Activated T-cell treated with anti-CD3 and anti-CD28 coated beads, Interleukin-2, amount 50 U/mL, for 72 hours (primary cell): ENCODE results near the gene APMAP. TPM values are rescaled to one million over a fixed set of nuclear protein-coding genes. Genes with fewer than 3 reads are reported as not detected.
"Not testable (repeated sequence)": the region's sequence is repeated elsewhere in the genome, so short reads cannot be mapped to it uniquely, and the experiment has no call there.

ENCODE experiments used
- ATAC-seq, 2 donors: fragments of 150-1000 bp; cut with Tn5 transposase; replicated peaks in 1 of 2; 2 replicates each; pipeline ENCODE4 v1.10.0; 2021; ENCODE audit warnings: moderate library complexity in 2 of 2, mild to moderate bottlenecking in 1 of 2
- DNase-seq, 2 donors: peaks; one replicate each; pipeline ENCODE4 v3.0.0; 2021 to 2022; ENCODE audit warnings: mixed read lengths in 1 of 2
- H3K27ac Mint-ChIP-seq: one replicate; pipeline ENCODE4 v1.8.0; 2022; ENCODE audit warnings: mild to moderate bottlenecking, moderate library complexity, mixed read lengths
- H3K27me3 Mint-ChIP-seq: one replicate; pipeline ENCODE4 v1.8.0; 2022; ENCODE audit warnings: low read depth, mixed read lengths
- H3K36me3 Mint-ChIP-seq, 2 donors: one replicate each; pipeline ENCODE4 v1.8.0; 2022; ENCODE audit warnings: mixed read lengths in 2 of 2, mild to moderate bottlenecking in 1 of 2; ENCODE audit not compliant: insufficient read depth in 2 of 2
- H3K4me1 Mint-ChIP-seq: one replicate; pipeline ENCODE4 v1.8.0; 2022; ENCODE audit warnings: low read depth, mixed read lengths
- H3K4me3 Mint-ChIP-seq, 2 donors: one replicate each; pipeline ENCODE4 v1.8.0; 2022; ENCODE audit warnings: mild to moderate bottlenecking in 2 of 2, mixed read lengths in 2 of 2, moderate library complexity in 2 of 2
- H3K9me3 Mint-ChIP-seq, 2 donors: one replicate each; pipeline ENCODE4 v1.8.0; 2022; ENCODE audit warnings: mixed read lengths in 2 of 2
- total RNA-seq, 2 donors: library from RNA; stranded (reverse); gene quantifications; one replicate each; pipeline ENCODE4 v1.2.3, GENCODE V29; 2022

Gene APMAP
- total RNA-seq, 2 donors from 2014 or later, result 65.2 to 70.2 TPM

DNA sequence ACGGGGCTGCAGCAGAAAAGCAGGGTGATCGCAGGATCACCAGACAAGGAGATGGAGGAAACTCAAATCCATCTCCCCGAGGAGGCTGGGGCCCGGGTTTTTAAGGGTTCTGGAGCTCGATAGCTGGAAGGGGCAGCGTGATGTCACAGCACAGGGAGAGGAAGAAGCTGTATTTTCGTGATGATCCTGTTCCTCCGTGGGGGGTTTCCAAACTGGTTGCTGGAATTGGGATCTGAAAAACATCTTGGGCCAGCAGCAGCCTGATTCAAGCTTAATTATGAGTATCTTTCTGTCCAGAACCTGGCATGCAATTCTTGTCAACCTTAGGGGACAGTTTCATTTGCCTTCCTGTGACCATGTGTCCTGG, 39.4 kb downstream of the APMAP start:
- ATAC-seq (no peak), DNase-seq (no peak)
- H3K4me1 Mint-ChIP-seq, result peaks cover 68% of the 10 kb centered on the region
- H3K27me3 Mint-ChIP-seq, result no peaks in the 10 kb centered on the region
- H3K36me3 Mint-ChIP-seq, result peaks cover 7 to 26% of the 10 kb centered on the region in 2 donors
- no peaks in the 10 kb centered on the region for H3K9me3 Mint-ChIP-seq
- peak overlapping the region; percentile 55 to 69 for H3K4me3 Mint-ChIP-seq
- peak overlapping the region; percentile 81 for H3K27ac Mint-ChIP-seq

DNA sequence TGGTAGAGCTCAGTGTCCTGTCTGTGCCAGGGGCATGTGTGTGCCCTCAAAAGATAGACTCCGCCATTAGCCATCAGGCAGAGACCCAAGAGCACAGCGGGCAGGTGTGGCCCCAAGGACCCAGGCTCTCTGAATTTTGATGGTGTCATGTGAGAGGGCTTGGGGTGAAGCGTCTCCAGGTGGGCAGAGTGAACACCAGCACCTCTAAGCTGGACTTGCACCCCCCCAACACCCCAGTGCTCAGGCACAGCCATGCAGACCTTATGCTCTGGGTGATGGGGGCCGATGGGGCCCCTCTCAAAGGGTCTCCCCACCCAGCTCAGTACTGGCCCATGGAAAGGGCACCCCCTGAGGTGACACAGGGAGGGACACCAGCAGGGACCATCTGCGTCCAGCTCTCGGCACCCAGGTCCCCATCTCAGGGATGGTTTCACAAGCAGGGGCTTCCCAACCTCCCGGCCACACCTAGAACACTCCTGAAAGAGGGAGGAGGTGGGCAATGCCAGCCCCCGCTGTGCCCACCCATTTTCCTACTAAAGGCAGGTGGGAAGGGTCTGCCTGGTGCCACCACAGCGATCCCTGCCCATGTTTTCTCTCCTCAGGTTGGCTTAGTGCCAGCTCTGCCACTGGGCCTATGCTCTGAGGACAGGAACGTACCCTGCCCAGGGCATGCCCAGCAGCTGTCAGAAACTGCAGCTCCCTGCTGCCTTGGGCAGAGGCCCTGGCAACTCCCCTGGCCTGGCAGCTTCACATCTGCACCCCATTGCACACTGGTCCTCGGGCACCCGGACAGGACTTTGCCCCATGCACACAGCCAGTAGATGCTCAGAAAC, 40.0 kb downstream of the APMAP start:
- Mint-ChIP-seq H3K36me3 (peaks cover 12 to 28% of the 10 kb centered on the region in 2 donors), H3K9me3 (peaks cover 4% of the 10 kb centered on the region in 2 donors), H3K4me1 (peaks cover 74% of the 10 kb centered on the region), H3K27ac (peak overlapping the region; percentile 82), H3K4me3 (peak overlapping the region; percentile 93 to 95), H3K27me3 (no peaks in the 10 kb centered on the region)
- ATAC-seq, result no peak
- DNase-seq, result no peak

DNA sequence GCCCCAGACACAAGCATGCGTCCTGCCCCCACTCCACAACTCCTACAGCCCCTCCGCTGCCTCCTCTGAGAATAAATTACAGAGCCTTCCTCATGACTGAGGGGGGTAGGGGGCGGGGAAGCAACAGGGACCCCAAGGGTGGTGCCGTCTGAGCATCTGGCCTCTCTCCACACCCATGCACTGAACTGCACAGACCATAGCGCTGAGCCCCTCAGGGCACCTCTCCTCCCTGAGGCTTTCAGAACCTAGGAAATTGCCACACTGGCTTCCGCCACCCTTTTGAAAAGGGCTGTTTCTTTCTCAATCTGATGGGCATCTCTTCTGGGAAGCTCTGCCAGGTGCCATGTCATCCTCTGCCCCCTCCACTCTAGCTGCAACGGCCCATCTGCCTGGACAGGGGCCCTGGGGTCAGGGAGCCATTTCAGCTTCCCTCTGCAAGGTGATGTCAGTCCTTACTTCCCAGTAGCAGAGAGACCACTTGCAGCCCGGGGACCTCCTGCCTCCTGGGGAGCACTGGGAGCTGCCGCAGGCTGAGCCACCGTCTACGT, 40.9 kb downstream of the APMAP start:
- DNase-seq (no peak), ATAC-seq (no peak)
- Mint-ChIP-seq H3K4me3 (peak overlapping the region; percentile 93 to 95), H3K27me3 (no peaks in the 10 kb centered on the region), H3K4me1 (peaks cover 80% of the 10 kb centered on the region), H3K36me3 (peaks cover 21 to 38% of the 10 kb centered on the region in 2 donors), H3K9me3 (peaks cover 6 to 12% of the 10 kb centered on the region in 2 donors), H3K27ac (peak overlapping the region; percentile 82)

DNA sequence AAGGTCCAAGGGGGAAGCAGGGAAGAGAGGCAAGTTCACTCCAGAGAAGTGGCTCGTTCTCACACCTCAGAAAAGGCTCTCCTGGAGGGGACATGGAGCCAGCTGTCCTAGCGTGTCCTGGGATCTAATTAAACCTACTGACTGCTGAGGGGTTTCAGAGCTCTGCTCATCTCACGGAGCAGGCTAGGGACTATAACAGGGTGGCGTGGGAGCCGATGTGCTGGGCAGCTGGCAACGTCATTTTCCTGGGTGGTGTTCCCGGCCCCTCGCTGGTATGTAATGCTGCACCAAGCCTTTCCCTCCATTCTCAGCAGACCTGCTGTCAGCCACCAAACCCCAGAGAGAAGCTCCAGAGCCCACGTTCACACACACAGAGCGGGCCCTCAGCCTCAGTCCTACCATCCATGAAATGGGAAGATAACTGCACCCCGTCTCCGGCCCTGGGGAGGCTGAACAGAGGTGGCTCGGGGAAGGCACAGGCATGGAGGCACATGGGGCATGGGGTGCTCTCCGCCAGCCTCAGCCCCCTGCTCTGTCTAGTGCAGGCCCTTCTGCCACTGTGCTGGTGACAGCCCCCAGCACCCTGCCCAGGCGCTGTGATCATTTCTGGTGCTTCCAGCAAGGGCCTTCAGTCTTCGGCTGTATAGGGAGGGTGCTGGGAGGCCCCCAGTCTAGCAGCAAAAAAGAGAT, 41.6 kb downstream of the APMAP start:
- H3K27me3 Mint-ChIP-seq, result no peaks in the 10 kb centered on the region
- H3K36me3 Mint-ChIP-seq, result peaks cover 24 to 44% of the 10 kb centered on the region in 2 donors
- peak overlapping the region; percentile 82 for H3K27ac Mint-ChIP-seq
- ATAC-seq (no peak), DNase-seq (no peak)
- H3K4me1 Mint-ChIP-seq, result peaks cover 80% of the 10 kb centered on the region
- peak overlapping the region; percentile 93 to 95 for H3K4me3 Mint-ChIP-seq
- peaks cover 6 to 12% of the 10 kb centered on the region in 2 donors for H3K9me3 Mint-ChIP-seq

DNA sequence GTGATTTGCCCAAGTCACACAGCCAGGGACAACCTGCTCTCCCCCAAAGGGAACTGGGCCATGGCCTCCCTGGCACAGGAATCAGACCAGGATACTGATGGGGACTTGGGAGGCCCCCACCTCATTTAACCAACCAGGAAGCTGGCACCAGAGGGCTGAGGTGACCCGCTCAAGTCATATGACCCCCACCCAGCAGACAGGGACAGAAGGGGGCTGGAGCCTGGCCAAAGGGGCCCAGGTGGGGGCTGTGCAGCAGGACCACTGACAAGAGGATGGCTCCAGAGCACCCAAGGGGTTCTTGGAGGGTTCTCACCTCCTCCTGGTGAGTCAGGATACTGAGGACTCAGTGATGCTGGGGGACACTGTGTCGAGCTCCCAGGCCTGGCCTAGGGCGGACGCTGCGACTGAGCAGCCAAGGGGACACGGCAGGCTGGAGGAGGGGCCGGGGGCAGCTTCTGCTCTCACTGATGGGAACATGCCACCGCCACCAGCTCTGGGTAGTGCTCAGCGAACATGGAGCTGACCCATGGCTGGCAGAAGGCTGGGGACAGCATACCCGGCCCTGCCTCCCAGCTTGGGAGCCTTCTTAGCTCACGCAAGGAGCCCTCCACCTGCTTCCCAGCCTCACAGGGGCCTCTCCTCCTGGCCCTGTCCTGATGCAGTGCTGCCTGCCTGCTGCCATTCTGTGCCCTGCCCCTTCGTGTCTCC, 42.3 kb downstream of the APMAP start:
- peak overlapping the region; percentile 89 for H3K27ac Mint-ChIP-seq

DNA sequence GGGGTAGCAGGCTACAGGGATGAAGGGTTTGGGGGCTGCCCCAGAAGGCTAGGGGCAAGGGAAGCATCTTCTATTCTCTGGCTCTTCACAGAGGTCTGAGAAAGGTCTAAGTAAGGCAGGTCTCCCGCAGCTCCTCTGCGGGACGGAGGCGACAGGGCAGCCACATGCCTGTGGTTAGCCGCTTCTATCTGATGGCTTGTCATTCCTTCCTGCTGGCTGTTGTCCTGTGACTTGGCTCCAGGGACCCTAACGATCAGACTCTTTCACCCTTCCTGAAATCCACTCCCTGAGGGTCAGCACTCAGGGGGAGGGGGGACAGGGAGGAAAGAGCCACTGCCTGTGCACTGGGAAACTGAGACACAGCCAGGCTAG, 42.8 kb downstream of the APMAP start:
- peak overlapping the region; percentile 93 to 95 for H3K4me3 Mint-ChIP-seq
- DNase-seq (peak; percentile 33 to 49), ATAC-seq (peak; percentile 23 to 40)
- peaks cover 15 to 21% of the 10 kb centered on the region in 2 donors for H3K9me3 Mint-ChIP-seq
- H3K4me1 Mint-ChIP-seq, result peaks cover 77% of the 10 kb centered on the region
- H3K27me3 Mint-ChIP-seq, result no peaks in the 10 kb centered on the region
- peak overlapping the region; percentile 89 for H3K27ac Mint-ChIP-seq
- H3K36me3 Mint-ChIP-seq, result peaks cover 35 to 53% of the 10 kb centered on the region in 2 donors

More for the DNA sequence above, 42.3 kb downstream of the APMAP start:
- DNase-seq, result no peak
- Mint-ChIP-seq H3K4me1 (peaks cover 82% of the 10 kb centered on the region), H3K4me3 (peak overlapping the region; percentile 93 to 95), H3K27me3 (no peaks in the 10 kb centered on the region), H3K9me3 (peaks cover 12 to 18% of the 10 kb centered on the region in 2 donors), H3K36me3 (peaks cover 31 to 49% of the 10 kb centered on the region in 2 donors)
- no peak for ATAC-seq

DNA sequence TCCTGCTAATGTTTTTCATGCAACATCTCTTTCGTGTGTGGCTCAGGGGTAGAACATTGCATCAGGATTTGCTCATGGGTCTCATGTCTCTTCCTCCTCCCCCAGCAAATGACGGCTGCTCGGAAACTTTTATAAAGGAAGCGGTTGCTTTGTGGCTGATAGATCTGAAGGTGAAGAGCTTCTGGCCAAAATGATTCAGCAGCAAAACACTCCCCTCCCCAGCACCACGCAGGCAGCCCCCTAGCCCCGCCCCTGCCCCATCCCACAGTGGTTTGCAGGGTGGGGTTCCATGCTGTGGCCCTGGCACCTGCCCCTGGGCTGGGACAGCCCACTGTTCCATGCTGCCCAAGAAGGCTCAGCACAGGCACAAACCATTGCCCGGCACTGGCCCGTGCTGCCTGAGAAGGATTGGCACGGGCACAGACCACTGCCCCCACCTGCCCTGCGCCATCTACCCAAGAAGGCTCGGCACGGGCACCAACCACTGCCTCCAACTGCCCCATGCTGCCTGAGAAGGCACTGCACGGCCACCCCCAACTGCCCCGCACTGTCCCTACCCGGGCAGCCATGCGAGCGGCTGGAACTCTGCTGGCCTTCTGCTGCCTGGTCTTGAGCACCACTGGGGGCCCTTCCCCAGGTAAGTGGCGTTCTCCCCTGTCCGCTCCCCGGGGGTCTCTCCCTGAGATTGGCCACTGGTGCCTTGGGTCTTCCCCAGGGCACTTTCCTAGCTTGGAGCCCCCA, 43.4 kb downstream of the APMAP start, which contains the start of gene CST7:
CST7 (plus strand) TSS at position 331 of the 741 bp plus-strand sequence; CDS start at position 568, 237 bp downstream.
- ATAC-seq, result peak; percentile 90 to 92
- peaks cover 40 to 56% of the 10 kb centered on the region in 2 donors for H3K36me3 Mint-ChIP-seq
- peak within 1 kb of the TSS; percentile 89 for H3K27ac Mint-ChIP-seq
- no peaks in the 10 kb centered on the region for H3K27me3 Mint-ChIP-seq
- H3K9me3 Mint-ChIP-seq, result peaks cover 19 to 25% of the 10 kb centered on the region in 2 donors
- DNase-seq, result peak; percentile 84 to 86
- peaks cover 71% of the 10 kb centered on the region for H3K4me1 Mint-ChIP-seq
- peak within 1 kb of the TSS; percentile 93 to 95 for H3K4me3 Mint-ChIP-seq

DNA sequence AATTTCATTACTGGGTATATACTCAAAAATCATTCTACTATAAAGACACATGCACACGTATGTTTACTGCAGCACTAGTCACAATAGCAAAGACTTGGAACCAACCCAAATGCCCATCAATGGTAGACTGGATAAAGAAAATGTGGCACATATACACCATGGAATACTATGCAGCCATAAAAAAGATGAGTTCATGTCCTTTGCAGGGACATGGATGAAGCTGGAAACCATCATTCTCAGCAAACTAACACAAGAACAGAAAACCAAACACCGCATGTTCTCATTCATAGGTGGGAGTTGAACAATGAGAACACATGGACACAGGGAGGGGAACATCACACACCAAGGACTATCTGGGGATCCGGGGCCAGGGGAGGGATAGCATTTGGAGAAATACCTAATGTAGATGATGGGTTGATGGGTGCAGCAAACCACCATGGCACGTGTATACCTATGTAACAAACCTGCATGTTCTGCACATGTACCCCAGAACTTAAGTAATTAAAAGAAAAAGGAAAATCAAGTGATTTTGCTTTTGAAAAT, 44.1 kb downstream of the APMAP start:
- Mint-ChIP-seq H3K4me1 (peaks cover 64% of the 10 kb centered on the region), H3K36me3 (peaks cover 42 to 57% of the 10 kb centered on the region in 2 donors), H3K9me3 (peaks cover 21 to 25% of the 10 kb centered on the region in 2 donors), H3K27ac (peak overlapping the region; percentile 86), H3K4me3 (peak overlapping the region; percentile 93 to 95)
- not testable (repeated sequence) for DNase-seq, ATAC-seq, H3K27me3 Mint-ChIP-seq

DNA sequence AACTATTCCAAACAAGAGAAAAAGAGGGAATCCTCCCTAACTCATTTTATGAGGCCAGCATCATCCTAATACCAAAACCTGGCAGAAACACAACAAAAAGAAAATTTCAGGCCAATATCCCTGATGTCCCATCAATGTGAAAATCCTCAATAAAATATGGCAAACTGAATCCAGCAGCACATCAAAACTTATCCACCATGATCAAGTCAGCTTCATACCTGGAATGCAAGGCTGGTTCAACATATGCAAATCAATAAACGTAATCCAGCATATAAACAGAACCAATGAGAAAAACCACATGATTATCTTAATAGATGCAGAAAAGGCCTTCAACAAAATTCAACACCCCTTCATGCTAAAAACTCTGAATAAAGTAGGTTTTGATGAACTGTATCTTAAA, 46.2 kb downstream of the APMAP start:
- Mint-ChIP-seq H3K27ac (peak overlapping the region; percentile 86), H3K9me3 (peaks cover 25 to 27% of the 10 kb centered on the region in 2 donors), H3K36me3 (peaks cover 43 to 55% of the 10 kb centered on the region in 2 donors), H3K4me1 (peaks cover 48% of the 10 kb centered on the region)
- H3K4me3 Mint-ChIP-seq, H3K27me3 Mint-ChIP-seq, ATAC-seq, DNase-seq: not testable (repeated sequence)

DNA sequence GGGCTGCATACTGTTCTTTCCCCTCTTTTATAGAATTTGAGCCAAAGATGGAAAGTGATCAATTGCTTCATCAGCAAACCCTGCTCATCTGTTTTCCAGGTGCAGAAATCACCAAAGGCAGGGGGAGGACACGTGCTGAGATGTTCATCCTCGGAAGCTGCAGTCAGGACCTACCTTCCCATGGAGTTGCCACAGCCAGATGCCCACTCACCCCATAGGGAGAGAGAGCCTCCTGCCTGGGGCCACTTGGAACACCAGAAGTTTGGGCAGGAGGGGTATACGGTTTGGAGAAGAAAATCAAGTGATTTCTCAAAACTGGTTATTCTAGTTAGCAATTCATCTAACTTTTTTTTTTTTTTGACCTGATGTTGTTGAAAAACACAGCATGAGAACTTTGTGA, 48.8 kb downstream of the APMAP start:
- Mint-ChIP-seq H3K27ac (no peak overlapping the region), H3K27me3 (no peaks in the 10 kb centered on the region), H3K36me3 (peaks cover 48 to 54% of the 10 kb centered on the region in 2 donors), H3K9me3 (peaks cover 27% of the 10 kb centered on the region in 2 donors), H3K4me1 (peaks cover 26% of the 10 kb centered on the region), H3K4me3 (no peak overlapping the region)
- ATAC-seq, result no peak
- DNase-seq, result no peak

DNA sequence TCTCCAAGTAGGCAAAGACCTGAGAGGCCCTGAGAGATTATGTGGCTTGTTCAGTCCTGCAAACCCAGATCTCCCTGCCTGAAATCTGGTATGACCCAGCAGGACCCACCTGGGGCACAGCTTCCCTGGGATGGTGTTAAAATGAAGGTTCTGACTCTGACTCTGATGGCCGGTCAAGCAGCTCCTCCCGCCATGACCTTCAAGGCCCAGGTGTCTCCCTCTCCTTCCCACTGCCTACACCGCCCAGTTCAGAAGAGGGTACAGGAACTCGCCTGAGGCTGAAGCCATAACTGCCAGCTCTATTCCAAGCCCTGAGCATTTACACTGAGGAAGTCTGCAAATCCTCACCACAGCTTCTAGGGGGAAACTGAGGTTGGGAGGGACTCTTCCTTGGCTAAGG, 49.4 kb downstream of the APMAP start:
- no peaks in the 10 kb centered on the region for H3K27me3 Mint-ChIP-seq
- H3K4me3 Mint-ChIP-seq, result no peak overlapping the region
- H3K9me3 Mint-ChIP-seq, result peaks cover 27% of the 10 kb centered on the region in 2 donors
- peaks cover 20% of the 10 kb centered on the region for H3K4me1 Mint-ChIP-seq
- H3K36me3 Mint-ChIP-seq, result peaks cover 48 to 51% of the 10 kb centered on the region in 2 donors
- H3K27ac Mint-ChIP-seq, result no peak overlapping the region
- DNase-seq (no peak), ATAC-seq (no peak)

DNA sequence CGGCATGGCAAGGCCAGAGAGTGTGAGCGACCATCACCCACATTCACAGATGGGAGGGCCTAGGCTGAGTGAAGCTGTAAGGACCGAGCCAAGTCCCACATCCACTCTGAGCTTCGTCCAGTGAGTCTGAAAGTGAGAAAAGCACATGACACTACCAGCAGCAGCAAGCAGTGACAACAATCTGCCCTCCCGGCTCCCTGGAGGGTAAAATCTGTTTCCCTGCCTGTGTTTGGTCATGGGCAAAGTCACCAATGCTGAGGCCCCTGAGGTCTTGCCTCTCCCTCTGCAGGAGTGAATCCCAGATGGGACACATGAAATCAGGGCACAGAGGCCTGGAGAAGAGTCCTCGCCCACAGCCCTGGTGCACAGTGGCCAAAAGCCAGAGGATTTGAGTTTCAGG, 49.9 kb downstream of the APMAP start:
- peaks cover 44 to 47% of the 10 kb centered on the region in 2 donors for H3K36me3 Mint-ChIP-seq
- ATAC-seq (no peak), DNase-seq (no peak)
- no peaks in the 10 kb centered on the region for H3K27me3 Mint-ChIP-seq
- no peak overlapping the region for H3K27ac Mint-ChIP-seq
- H3K9me3 Mint-ChIP-seq, result peaks cover 23 to 24% of the 10 kb centered on the region in 2 donors
- H3K4me3 Mint-ChIP-seq, result no peak overlapping the region
- peaks cover 15% of the 10 kb centered on the region for H3K4me1 Mint-ChIP-seq
